Heart left ventricle (tissue), 16 donors: ENCODE data around the gene PLCD1. TPM values are rescaled to one million over a fixed set of nuclear protein-coding genes. Genes with fewer than 3 reads are reported as not detected.

Experiments
- ATAC-seq, 4 donors: fragments of 200-7000 bp; cut with Tn5 transposase; one replicate each; pipeline ENCODE4 v1.9.1; 2020 to 2022; ENCODE audit warnings: moderate library complexity in 4 of 4, mild to moderate bottlenecking in 3 of 4, moderate number of reproducible peaks in 1 of 4
- DNase-seq, 5 donors: peaks; one replicate each; pipeline ENCODE4 v3.0.0-alpha.2; 2020
- H3K27ac ChIP-seq, 12 donors: fragments of 200-600 bp; sonication (generic) in 4 of 12; one replicate each; pipeline versions ENCODE4 v1.5.0 to v1.8.0; 2016 to 2022; ENCODE audit warnings: mild to moderate bottlenecking in 2 of 12
- H3K27me3 ChIP-seq, 9 donors: fragments of 200-600 bp; sonication (generic) in 2 of 9; one replicate each; pipeline versions ENCODE4 v1.5.1 to v1.8.0; 2016 to 2022; ENCODE audit warnings: mild to moderate bottlenecking in 3 of 9
- H3K36me3 ChIP-seq, 9 donors: fragments of 200-600 bp; sonication (generic) in 2 of 9; one replicate each; pipeline versions ENCODE4 v1.5.0 to v1.8.0; 2018 to 2022; ENCODE audit warnings: mild to moderate bottlenecking in 2 of 9
- H3K4me1 ChIP-seq, 12 donors: fragments of 200-600 bp; sonication (generic) in 4 of 12; one replicate each; pipeline versions ENCODE4 v1.5.0 to v1.8.0; 2016 to 2022; ENCODE audit warnings: mild to moderate bottlenecking in 3 of 12
- H3K4me3 ChIP-seq, 12 donors: fragments of 200-600 bp; sonication (generic) in 4 of 12; one replicate each; pipeline versions ENCODE4 v1.5.0 to v1.8.0; 2017 to 2022; ENCODE audit warnings: mild to moderate bottlenecking in 9 of 12, moderate library complexity in 4 of 12
- H3K9me3 ChIP-seq, 12 donors: fragments of 200-600 bp; sonication (generic) in 4 of 12; one replicate each; pipeline versions ENCODE4 v1.5.0 to v1.8.0; 2016 to 2022; ENCODE audit warnings: mild to moderate bottlenecking in 1 of 12
- POLR2A ChIP-seq, 2 donors: fragments of 450-650 bp; IDR thresholded peaks; one replicate each; pipeline ENCODE4 v1.6.1; 2017; ENCODE audit warnings: antibody characterized with exemption in 2 of 2, mild to moderate bottlenecking in 2 of 2, moderate library complexity in 2 of 2
- whole genome bisulfite sequencing, 4 donors: extraction: QIAGEN DNeasy Blood & Tissue Kit in 2 of 4; methylation state at CpG; one replicate each; pipeline versions ENCODE4 v1.1.5 to v1.1.7; 2013 to 2018; 5-methylcytosine and 5-hydroxymethylcytosine counted together
- intact Hi-C, 10 donors: fragments of 100-400 bp; cut with DNase I; formaldehyde crosslinking; loops; one replicate each; pipeline versions ENCODE4 v1.11.1 to v1.14.2; 2022
- polyA plus RNA-seq, 2 donors: library from polyadenylated mRNA; stranded (reverse); fragments of 200-250 nt; gene quantifications; one replicate each; pipeline ENCODE4 v1.2.3, GENCODE V29; 2013
- total RNA-seq, 9 donors: library from RNA; depleted of rRNA in 2 of 9; stranded (reverse); fragments of >200 nt in 2 of 9; fragmentation: NEBNext Ultra II Directional in 3 of 9; extraction: Animal tissue kit (Norgen Biotek cat#: 25700) in 3 of 9; gene quantifications; one replicate each; pipeline versions ENCODE4 v1.1.0 to v1.2.4, GENCODE V29; 2016 to 2023
- TF ChIP-seq, protein P1 (sequence below), 12 donors: fragments of 200-600 bp; sonication (generic) in 4 of 12; IDR thresholded peaks; one replicate each; pipeline versions ENCODE4 v1.5.0 to v1.8.0; 2018 to 2022; ENCODE audit warnings: antibody characterized with exemption in 12 of 12, mild to moderate bottlenecking in 5 of 12
- donor health status: ischemic (EF 13 %, LVEDD 7.1; RV severe dilation, severe dysfunction).
- donor health status: healthy with polysubstance abuse.
- donor health status: DM: no; HTN: yes; CAD: no.
- donor health status: DM: no; HTN: no; CAD: no.
- donor health status: ischemic (EF 25% LVEDD 6.9; RV normal size, moderate dysfunction).
- donor health status: ischemic (EF 25% LVEDD 5.7; RV mildly dilated, moderate dysfunction).
- donor health status: healthy.
- donor health status: DM: yes; HTN: yes; CAD: no.
- donor health status: ischemic (EF 35%, LVEDD 5.7; RV mildly dilated, moderate dysfunction).
- donor health status: nonischemic (EF 11% LVEDD 7.7; RV severe dilation, severe dysfunction).
- donor health status: DM: yes; HTN: yes; CAD: no.
- donor health status: PGD.
- donor health status: ischemic (EF 29% LVEDD 5.4; RV normal size, mild dysfunction).
- donor health status: nonischemic (EF 23%, LVEDD 6.1; RV moderate dilation, normal function).

PLCD1 gene
- total and polyA plus RNA-seq, 11 donors, result 8.1 to 14.9 (median 11.6) TPM

DNA sequence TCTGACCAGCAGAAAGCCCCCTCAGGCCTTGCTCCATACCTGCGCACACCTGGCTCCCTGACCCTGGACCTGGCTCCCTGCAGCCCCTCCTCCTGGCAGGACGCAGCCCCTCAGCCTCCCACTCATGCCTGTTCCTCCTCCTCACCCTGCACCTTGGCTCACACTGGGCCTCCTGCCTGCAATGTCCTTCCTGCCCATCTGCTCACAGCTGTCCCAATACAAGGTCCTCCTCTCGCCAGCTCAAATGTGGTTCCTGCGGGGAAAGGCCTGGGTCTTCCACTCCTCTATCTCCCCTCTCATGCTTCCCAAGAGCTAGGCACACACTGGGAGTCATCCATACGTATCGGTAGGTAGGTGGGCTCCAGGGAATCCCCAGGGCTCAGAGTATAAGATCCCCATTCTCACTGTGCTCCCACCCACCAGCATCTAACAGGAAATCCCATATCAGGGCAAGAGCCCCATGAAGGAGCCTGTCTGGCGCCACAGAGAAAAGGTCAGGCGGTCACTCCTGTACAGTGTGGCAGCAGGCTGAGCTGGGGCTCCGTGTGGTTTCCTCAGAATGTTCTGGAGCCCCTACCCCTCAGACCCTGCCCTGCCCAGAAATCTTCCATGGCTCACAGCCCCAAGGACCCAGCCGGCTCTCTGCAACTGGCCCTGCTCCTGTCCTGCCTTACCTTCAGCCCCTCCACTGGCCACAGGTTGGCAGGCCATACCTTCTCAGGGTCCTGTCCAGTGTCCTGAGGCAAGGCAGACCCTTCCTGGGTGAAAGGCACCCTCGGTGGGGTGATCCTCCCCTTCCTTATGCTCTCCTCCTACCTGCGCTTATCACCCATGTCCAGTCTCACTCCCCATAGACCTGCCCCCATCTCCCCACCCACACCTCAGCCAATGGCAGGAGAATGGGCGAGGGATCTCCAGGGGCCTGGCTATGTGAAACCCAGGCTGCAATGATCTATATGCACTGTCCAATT lies 10.9 kb downstream of the PLCD1 start:
- intact Hi-C loops, result no loop called here
- H3K4me1 ChIP-seq, result peaks cover 0 to 16% (median 6%) of the 10 kb centered on the region in 12 donors
- H3K9me3 ChIP-seq, result peaks cover 0 to 9% (median 0%) of the 10 kb centered on the region in 12 donors
- H3K27ac ChIP-seq, result peak overlapping the region in 5 of 12 donors; percentile 5 to 41 (median 18)
- H3K4me3 ChIP-seq, result no peak overlapping the region
- ATAC-seq (peak in 3 of 4 donors; percentile 7 to 58 (median 12)), DNase-seq (peak in 2 of 5 donors; percentile 19 to 44)
- peaks cover 0 to 62% (median 42%) of the 10 kb centered on the region in 9 donors for H3K36me3 ChIP-seq
- H3K27me3 ChIP-seq, result no peaks in the 10 kb centered on the region
- TF ChIP-seq POLR2A (IDR thresholded peaks at IDR 0.05), result no peak
- TF ChIP-seq, protein P1, sequence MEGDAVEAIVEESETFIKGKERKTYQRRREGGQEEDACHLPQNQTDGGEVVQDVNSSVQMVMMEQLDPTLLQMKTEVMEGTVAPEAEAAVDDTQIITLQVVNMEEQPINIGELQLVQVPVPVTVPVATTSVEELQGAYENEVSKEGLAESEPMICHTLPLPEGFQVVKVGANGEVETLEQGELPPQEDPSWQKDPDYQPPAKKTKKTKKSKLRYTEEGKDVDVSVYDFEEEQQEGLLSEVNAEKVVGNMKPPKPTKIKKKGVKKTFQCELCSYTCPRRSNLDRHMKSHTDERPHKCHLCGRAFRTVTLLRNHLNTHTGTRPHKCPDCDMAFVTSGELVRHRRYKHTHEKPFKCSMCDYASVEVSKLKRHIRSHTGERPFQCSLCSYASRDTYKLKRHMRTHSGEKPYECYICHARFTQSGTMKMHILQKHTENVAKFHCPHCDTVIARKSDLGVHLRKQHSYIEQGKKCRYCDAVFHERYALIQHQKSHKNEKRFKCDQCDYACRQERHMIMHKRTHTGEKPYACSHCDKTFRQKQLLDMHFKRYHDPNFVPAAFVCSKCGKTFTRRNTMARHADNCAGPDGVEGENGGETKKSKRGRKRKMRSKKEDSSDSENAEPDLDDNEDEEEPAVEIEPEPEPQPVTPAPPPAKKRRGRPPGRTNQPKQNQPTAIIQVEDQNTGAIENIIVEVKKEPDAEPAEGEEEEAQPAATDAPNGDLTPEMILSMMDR (IDR thresholded peaks at IDR 0.05), result no peak
- 83 to 90% (median 83%) methylated on average over 13 of the region's 13 CpGs for WGBS, 4 donors

DNA sequence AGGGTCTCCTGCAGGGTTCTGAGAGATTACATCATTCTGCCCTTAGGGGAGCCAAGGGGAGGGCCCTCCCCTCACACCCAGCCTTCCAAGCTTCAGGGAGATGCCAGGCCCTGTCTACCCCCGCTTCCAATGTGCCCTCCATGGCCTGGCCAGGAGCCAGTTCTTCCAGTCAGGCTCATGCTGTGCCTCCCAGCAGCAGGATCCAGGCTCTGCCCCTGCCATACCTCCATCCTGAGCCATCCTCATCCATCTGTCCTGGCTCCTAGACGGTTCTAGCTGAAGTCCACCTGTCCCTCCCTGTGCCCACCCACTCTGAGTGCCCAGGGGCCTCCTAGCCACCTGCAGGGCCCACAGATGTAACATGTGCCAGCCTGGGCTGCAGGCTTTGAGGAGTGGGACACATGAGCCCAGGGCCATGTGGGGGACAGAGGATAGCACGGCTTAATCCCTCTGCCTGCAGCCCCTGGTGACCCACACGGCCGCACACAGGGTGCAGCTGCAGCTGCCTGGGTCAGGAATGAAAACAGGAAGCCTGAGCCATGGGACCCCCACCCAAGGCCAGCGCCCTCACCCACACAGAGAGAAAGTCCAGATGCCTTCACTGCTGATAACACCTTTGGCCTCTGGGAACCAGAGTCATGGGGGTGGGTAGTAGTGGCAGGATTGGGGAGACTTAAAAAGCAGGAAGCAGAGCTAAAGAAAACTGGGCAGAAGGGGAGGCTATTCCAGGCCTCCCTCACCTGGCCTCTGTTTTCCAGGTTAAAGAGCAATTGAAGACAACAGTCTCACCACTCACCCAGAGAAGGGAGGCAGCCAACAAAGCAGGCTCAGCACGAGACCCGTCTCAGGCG lies 11.8 kb downstream of the PLCD1 start:
- no peak for TF ChIP-seq POLR2A (IDR thresholded peaks at IDR 0.05)
- TF ChIP-seq, protein P1 (IDR thresholded peaks at IDR 0.05), result no peak
- peak overlapping the region in 3 of 12 donors; percentile 18 to 41 (median 37) for H3K27ac ChIP-seq
- WGBS, 4 donors, result 65 to 77% (median 74%) methylated on average over 9 of the region's 9 CpGs

DNA sequence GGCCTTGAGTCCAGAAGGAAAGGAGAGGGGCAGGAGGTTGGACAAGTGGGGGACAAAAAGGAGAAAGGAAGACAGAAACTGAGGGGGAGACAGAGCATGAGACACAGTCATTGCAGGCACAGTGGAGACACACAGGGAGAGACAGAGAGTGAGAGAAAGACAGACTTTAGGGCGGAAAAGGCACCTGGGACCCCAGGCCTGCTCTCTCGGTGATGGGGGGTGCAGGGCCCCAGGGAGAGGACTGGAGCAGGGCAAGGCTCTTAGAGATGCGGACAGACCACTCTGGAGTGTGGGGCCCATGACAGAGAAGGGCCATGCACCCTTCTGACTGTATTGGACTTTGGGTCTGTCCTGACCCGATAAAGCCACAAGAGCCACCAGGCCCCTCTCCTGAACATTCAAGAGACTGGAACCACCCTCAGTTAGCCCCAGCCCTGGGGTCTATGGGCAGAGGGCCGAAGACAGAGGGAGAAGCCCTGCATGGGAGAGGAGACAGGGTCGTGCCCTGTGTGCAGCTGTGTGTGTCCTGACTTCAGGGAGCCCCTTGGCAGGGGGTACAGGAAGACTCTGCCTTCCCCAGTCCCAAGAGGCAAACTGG lies 12.5 kb downstream of the PLCD1 start:
- no peak overlapping the region for H3K4me3 ChIP-seq
- peaks cover 0 to 9% (median 0%) of the 10 kb centered on the region in 12 donors for H3K9me3 ChIP-seq
- no peak for ATAC-seq
- WGBS, 4 donors, result 78 to 85% (median 80%) methylated on average over 5 to 6 of the region's 6 CpGs
- intact Hi-C loops, result no loop called here
- H3K4me1 ChIP-seq, result peaks cover 0 to 5% (median 0%) of the 10 kb centered on the region in 12 donors
- DNase-seq, result peak in 1 of 5 donors; percentile 35
- H3K27me3 ChIP-seq, result no peaks in the 10 kb centered on the region
- H3K27ac ChIP-seq, result no peak overlapping the region
- H3K36me3 ChIP-seq, result peaks cover 0 to 70% (median 43%) of the 10 kb centered on the region in 9 donors
- TF ChIP-seq, protein P1 (IDR thresholded peaks at IDR 0.05), result no peak
- no peak for TF ChIP-seq POLR2A (IDR thresholded peaks at IDR 0.05)

More for the DNA sequence above, 11.8 kb downstream of the PLCD1 start:
- Histone ChIP-seq H3K4me1 (peaks cover 0 to 10% (median 0%) of the 10 kb centered on the region in 12 donors), H3K9me3 (peaks cover 0 to 9% (median 0%) of the 10 kb centered on the region in 12 donors), H3K27me3 (no peaks in the 10 kb centered on the region), H3K36me3 (peaks cover 0 to 67% (median 43%) of the 10 kb centered on the region in 9 donors), H3K4me3 (no peak overlapping the region)
- intact Hi-C loops, result no loop called here
- ATAC-seq (no peak), DNase-seq (peak in 2 of 5 donors; percentile 11 to 43)
